ENCODE measurements around the gene PPP3R2.

The PPP3R2 gene

DNA sequence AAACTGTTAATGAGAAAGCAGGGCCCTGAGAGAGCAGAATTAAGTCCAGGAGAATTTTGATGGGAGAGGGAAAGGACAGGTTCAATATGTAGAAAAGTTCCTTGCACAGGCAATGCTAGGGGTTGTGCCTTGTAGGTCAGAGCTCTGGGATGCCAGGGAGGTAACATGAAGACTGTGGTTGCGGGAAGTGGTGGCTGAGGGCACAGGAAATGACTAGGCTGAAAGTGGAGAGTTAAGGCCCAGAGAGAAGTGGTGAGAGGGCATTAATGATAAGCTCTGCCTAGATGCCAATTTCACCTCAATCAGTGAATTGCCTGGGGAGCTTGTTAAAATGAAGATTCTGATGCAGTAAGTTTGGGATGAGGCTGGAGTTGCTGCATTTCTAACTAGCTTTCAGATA is 31.5 kb upstream of the PPP3R2 start:
- Histone ChIP-seq H4K20me1 (ENCODE audit: insufficient read depth, low read length) (no peaks in the 10 kb centered on the region), H3K4me3 (ENCODE audit: low read depth in 1 of 2, low read length in 2 of 2) (no peak overlapping the region), H2AFZ (ENCODE audit: low read depth, low read length) (no peak overlapping the region), H3K27ac (ENCODE audit: low read length) (no peak overlapping the region), H3K27me3 (ENCODE audit: insufficient read depth, low read length, poor library complexity) (no peaks in the 10 kb centered on the region), H3K79me2 (ENCODE audit: insufficient read depth, low read length) (no peaks in the 10 kb centered on the region), H3K4me2 (ENCODE audit: insufficient read depth, low read length) (no peak overlapping the region), H3K36me3 (ENCODE audit: insufficient read depth, low read length) (no peaks in the 10 kb centered on the region), H3K9ac (ENCODE audit: low read depth, low read length) (no peak overlapping the region), H3K9me3 (ENCODE audit: insufficient read depth, low read length, severe bottlenecking) (no peaks in the 10 kb centered on the region), H3K4me1 (ENCODE audit: insufficient read depth, low read length) (no peaks in the 10 kb centered on the region)
- ATAC-seq (ENCODE audit: insufficient read depth, low read depth) = no peak
- no peak for DNase-seq
- no peak for TF ChIP-seq EZH2 (IDR thresholded peaks at IDR 0.05; ENCODE audit: borderline replicate concordance, low read depth, low read length, severe bottlenecking)
- TF ChIP-seq, protein P1, sequence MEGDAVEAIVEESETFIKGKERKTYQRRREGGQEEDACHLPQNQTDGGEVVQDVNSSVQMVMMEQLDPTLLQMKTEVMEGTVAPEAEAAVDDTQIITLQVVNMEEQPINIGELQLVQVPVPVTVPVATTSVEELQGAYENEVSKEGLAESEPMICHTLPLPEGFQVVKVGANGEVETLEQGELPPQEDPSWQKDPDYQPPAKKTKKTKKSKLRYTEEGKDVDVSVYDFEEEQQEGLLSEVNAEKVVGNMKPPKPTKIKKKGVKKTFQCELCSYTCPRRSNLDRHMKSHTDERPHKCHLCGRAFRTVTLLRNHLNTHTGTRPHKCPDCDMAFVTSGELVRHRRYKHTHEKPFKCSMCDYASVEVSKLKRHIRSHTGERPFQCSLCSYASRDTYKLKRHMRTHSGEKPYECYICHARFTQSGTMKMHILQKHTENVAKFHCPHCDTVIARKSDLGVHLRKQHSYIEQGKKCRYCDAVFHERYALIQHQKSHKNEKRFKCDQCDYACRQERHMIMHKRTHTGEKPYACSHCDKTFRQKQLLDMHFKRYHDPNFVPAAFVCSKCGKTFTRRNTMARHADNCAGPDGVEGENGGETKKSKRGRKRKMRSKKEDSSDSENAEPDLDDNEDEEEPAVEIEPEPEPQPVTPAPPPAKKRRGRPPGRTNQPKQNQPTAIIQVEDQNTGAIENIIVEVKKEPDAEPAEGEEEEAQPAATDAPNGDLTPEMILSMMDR (IDR thresholded peaks at IDR 0.05; ENCODE audit: borderline replicate concordance, extremely low read depth, low read length, poor library complexity, severe bottlenecking) = no peak

DNA sequence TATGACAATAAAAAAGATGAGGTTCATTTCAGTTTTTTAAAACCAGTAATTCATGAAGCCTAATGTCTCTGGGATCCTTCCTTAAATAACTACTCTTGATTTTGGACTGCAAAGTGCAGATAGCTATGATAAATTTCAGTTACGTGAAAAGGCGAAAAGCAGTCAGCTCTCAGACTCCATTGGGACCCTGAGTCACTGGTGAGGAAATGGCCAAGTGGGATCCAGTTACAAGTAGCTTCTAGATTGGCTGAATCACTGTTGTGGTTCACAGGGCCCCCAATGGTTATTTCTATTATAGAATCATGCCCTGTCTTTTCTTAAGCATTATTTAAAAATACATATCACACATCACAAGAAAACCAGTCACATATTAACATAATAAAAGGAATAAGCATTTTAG is 31.1 kb upstream of the PPP3R2 start:
- no peak for ATAC-seq (ENCODE audit: insufficient read depth, low read depth)
- TF ChIP-seq, protein P1 (IDR thresholded peaks at IDR 0.05; ENCODE audit: borderline replicate concordance, extremely low read depth, low read length, poor library complexity, severe bottlenecking) = no peak
- TF ChIP-seq EZH2 (IDR thresholded peaks at IDR 0.05; ENCODE audit: borderline replicate concordance, low read depth, low read length, severe bottlenecking) = no peak
- DNase-seq = no peak
- Histone ChIP-seq H3K4me1 (ENCODE audit: insufficient read depth, low read length) (no peaks in the 10 kb centered on the region), H4K20me1 (ENCODE audit: insufficient read depth, low read length) (no peaks in the 10 kb centered on the region), H3K9me3 (ENCODE audit: insufficient read depth, low read length, severe bottlenecking) (no peaks in the 10 kb centered on the region), H3K4me3 (ENCODE audit: low read depth in 1 of 2, low read length in 2 of 2) (no peak overlapping the region), H2AFZ (ENCODE audit: low read depth, low read length) (no peak overlapping the region), H3K27me3 (ENCODE audit: insufficient read depth, low read length, poor library complexity) (no peaks in the 10 kb centered on the region), H3K36me3 (ENCODE audit: insufficient read depth, low read length) (no peaks in the 10 kb centered on the region), H3K79me2 (ENCODE audit: insufficient read depth, low read length) (no peaks in the 10 kb centered on the region), H3K27ac (ENCODE audit: low read length) (no peak overlapping the region), H3K9ac (ENCODE audit: low read depth, low read length) (no peak overlapping the region), H3K4me2 (ENCODE audit: insufficient read depth, low read length) (no peak overlapping the region)

DNA sequence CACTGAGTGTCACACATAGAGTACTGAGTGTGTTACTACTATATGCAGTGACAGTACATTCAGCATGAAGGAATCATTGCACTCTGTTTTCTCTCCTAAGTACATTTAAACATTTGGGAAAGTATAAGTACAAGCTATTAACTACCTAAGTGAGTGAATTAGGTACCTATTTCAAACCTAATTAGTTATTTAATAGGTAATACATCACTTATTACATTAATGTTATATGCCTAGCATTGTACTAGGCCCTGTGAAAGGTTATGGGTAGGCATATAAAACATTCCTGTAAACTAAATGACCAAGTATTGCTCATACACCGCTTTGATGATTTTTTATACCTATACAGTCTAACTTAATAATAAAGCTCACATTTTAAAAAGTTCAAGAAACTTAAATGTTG is 25.7 kb upstream of the PPP3R2 start:
- Histone ChIP-seq H3K36me3 (ENCODE audit: insufficient read depth, low read length) (no peaks in the 10 kb centered on the region), H3K4me1 (ENCODE audit: insufficient read depth, low read length) (no peaks in the 10 kb centered on the region), H2AFZ (ENCODE audit: low read depth, low read length) (no peak overlapping the region), H3K79me2 (ENCODE audit: insufficient read depth, low read length) (no peaks in the 10 kb centered on the region), H3K4me2 (ENCODE audit: insufficient read depth, low read length) (no peak overlapping the region), H3K9me3 (ENCODE audit: insufficient read depth, low read length, severe bottlenecking) (no peaks in the 10 kb centered on the region), H4K20me1 (ENCODE audit: insufficient read depth, low read length) (no peaks in the 10 kb centered on the region), H3K4me3 (ENCODE audit: low read depth in 1 of 2, low read length in 2 of 2) (no peak overlapping the region), H3K27me3 (ENCODE audit: insufficient read depth, low read length, poor library complexity) (no peaks in the 10 kb centered on the region), H3K27ac (ENCODE audit: low read length) (no peak overlapping the region), H3K9ac (ENCODE audit: low read depth, low read length) (no peak overlapping the region)
- no peak for DNase-seq
- no peak for TF ChIP-seq EZH2 (IDR thresholded peaks at IDR 0.05; ENCODE audit: borderline replicate concordance, low read depth, low read length, severe bottlenecking)
- TF ChIP-seq, protein P1 (IDR thresholded peaks at IDR 0.05; ENCODE audit: borderline replicate concordance, extremely low read depth, low read length, poor library complexity, severe bottlenecking) = no peak
- ATAC-seq (ENCODE audit: insufficient read depth, low read depth) = no peak

DNA sequence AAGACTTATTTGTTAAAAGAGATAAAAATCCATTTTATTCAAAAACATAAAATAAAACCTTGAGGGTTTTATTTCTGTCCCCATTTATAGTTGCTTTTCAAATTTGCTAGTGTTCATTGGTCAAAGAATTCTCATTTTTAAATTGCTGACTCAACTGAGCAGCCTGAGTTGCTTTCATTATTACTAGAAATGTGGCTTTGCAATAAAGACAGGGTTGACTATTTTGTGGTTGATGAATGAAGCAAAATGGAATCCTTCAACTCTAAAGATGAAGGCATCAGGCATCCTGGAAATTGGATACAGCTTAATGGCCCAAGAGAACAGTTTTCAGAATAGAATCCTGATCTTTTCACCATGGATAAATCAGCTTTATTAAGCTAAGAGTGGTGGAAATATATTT is 23.9 kb upstream of the PPP3R2 start:
- Histone ChIP-seq H3K27ac (ENCODE audit: low read length) (no peak overlapping the region), H3K4me1 (ENCODE audit: insufficient read depth, low read length) (no peaks in the 10 kb centered on the region), H3K79me2 (ENCODE audit: insufficient read depth, low read length) (no peaks in the 10 kb centered on the region), H3K36me3 (ENCODE audit: insufficient read depth, low read length) (no peaks in the 10 kb centered on the region), H3K4me3 (ENCODE audit: low read depth in 1 of 2, low read length in 2 of 2) (no peak overlapping the region), H3K4me2 (ENCODE audit: insufficient read depth, low read length) (no peak overlapping the region), H3K9me3 (ENCODE audit: insufficient read depth, low read length, severe bottlenecking) (no peaks in the 10 kb centered on the region), H2AFZ (ENCODE audit: low read depth, low read length) (no peak overlapping the region), H3K27me3 (ENCODE audit: insufficient read depth, low read length, poor library complexity) (no peaks in the 10 kb centered on the region), H3K9ac (ENCODE audit: low read depth, low read length) (no peak overlapping the region), H4K20me1 (ENCODE audit: insufficient read depth, low read length) (no peaks in the 10 kb centered on the region)
- DNase-seq (no peak), ATAC-seq (ENCODE audit: insufficient read depth, low read depth) (no peak)
- TF ChIP-seq EZH2 (IDR thresholded peaks at IDR 0.05; ENCODE audit: borderline replicate concordance, low read depth, low read length, severe bottlenecking) = no peak
- TF ChIP-seq, protein P1 (IDR thresholded peaks at IDR 0.05; ENCODE audit: borderline replicate concordance, extremely low read depth, low read length, poor library complexity, severe bottlenecking) = no peak

Measured in DND-41 (cell line).